ENCODE results near the gene LRP1. TPM values are rescaled to one million over a fixed set of nuclear protein-coding genes. Genes with fewer than 3 reads are reported as not detected.
A peak's percentile ranks its signal among the peaks of the same experiment; 100 is the strongest.

LRP1 gene
- 100 to 1,000 TPM; 185 to 292 (median 216) TPM for total RNA-seq

- ATAC-seq: peak; percentile 83
- Histone ChIP-seq H3K4me1 (peaks cover 0 to 56% (median 7%) of the 10 kb centered on the region in 3 donors), H3K4me3 (peak within 1 kb of the TSS; percentile 88 to 91), H3K9me3 (no peaks in the 10 kb centered on the region), H3K27ac (peak within 1 kb of the TSS; percentile 98 to 100 (median 99)), H3K27me3 (no peaks in the 10 kb centered on the region), H3K36me3 (no peaks in the 10 kb centered on the region)
- TF ChIP-seq EP300 (IDR thresholded peaks at IDR 0.05): no peak
- TF ChIP-seq POLR2AphosphoS5 (IDR thresholded peaks at IDR 0.05): peak; percentile 86
- peak; percentile 74 to 79 for TF ChIP-seq POLR2A (IDR thresholded peaks at IDR 0.05)
- no peak for TF ChIP-seq CTCF (IDR thresholded peaks at IDR 0.05)
- WGBS, 2 donors (ENCODE audit: low coverage in 1 of 2): 3 to 20% methylated on average over 1 to 21 of the region's 57 CpGs
Observed at GRCh38 chr12:57127726-57128518, at the start of gene LRP1. Gene LRP1, plus strand, starts transcription at chr12:57128483. Its CDS starts 482 bp downstream, at chr12:57128965.

GRCh38 chr12:57078519-57079404, 49.5 kb upstream of the LRP1 start, which contains the start of gene NEMP1:
Gene NEMP1, minus strand, starts transcription at chr12:57078791. Its CDS starts 46 bp downstream, at chr12:57078745.
- peak; percentile 100 for ATAC-seq
- Histone ChIP-seq H3K4me1 (peaks cover 0 to 25% (median 11%) of the 10 kb centered on the region in 3 donors), H3K36me3 (peaks cover 0 to 10% of the 10 kb centered on the region in 2 donors), H3K9me3 (no peaks in the 10 kb centered on the region), H3K4me3 (peak within 1 kb of the TSS; percentile 63 to 78), H3K27ac (peak within 1 kb of the TSS; percentile 84 to 87 (median 84)), H3K27me3 (no peaks in the 10 kb centered on the region)
- 0 to 1% methylated on average over 19 to 22 of the region's 39 CpGs for whole genome bisulfite sequencing, 2 donors (ENCODE audit: low coverage in 1 of 2)
- TF ChIP-seq POLR2A (IDR thresholded peaks at IDR 0.05) (peak; percentile 28 to 43), EP300 (IDR thresholded peaks at IDR 0.05) (no peak), POLR2AphosphoS5 (IDR thresholded peaks at IDR 0.05) (peak; percentile 61)

GRCh38 chr12:57079821-57080220, 48.5 kb upstream of the LRP1 start:
- H3K36me3 ChIP-seq: peaks cover 0 to 10% of the 10 kb centered on the region in 2 donors
- no peaks in the 10 kb centered on the region for H3K27me3 ChIP-seq
- H3K27ac ChIP-seq: peak overlapping the region; percentile 76 to 87 (median 84)
- peaks cover 0 to 25% (median 11%) of the 10 kb centered on the region in 3 donors for H3K4me1 ChIP-seq
- TF ChIP-seq EP300 (IDR thresholded peaks at IDR 0.05): no peak
- TF ChIP-seq POLR2AphosphoS5 (IDR thresholded peaks at IDR 0.05): no peak
- no peak for TF ChIP-seq CTCF (IDR thresholded peaks at IDR 0.05)
- no peak for TF ChIP-seq POLR2A (IDR thresholded peaks at IDR 0.05)
- no peak overlapping the region for H3K4me3 ChIP-seq
- no peak for ATAC-seq
- no peaks in the 10 kb centered on the region for H3K9me3 ChIP-seq
- WGBS, 2 donors (ENCODE audit: low coverage in 1 of 2): 67 to 88% methylated on average over 1 of the region's 1 CpG

GRCh38 chr12:57080855-57081254, 47.4 kb upstream of the LRP1 start:
- no peaks in the 10 kb centered on the region for H3K27me3 ChIP-seq
- TF ChIP-seq POLR2A (IDR thresholded peaks at IDR 0.05) (no peak), EP300 (IDR thresholded peaks at IDR 0.05) (no peak), POLR2AphosphoS5 (IDR thresholded peaks at IDR 0.05) (no peak), CTCF (IDR thresholded peaks at IDR 0.05) (no peak)
- H3K36me3 ChIP-seq: peaks cover 0 to 7% of the 10 kb centered on the region in 2 donors
- no peak for ATAC-seq
- no peaks in the 10 kb centered on the region for H3K9me3 ChIP-seq
- H3K27ac ChIP-seq: peak overlapping the region in 1 of 4 donors; percentile 84
- peaks cover 0 to 32% (median 11%) of the 10 kb centered on the region in 3 donors for H3K4me1 ChIP-seq
- WGBS, 2 donors (ENCODE audit: low coverage in 1 of 2): 100% methylated on average over 1 of the region's 1 CpG; no CpG with 5 or more reads in 1 of the 2 donors
- H3K4me3 ChIP-seq: no peak overlapping the region

- H3K9me3 ChIP-seq: no peaks in the 10 kb centered on the region
- whole genome bisulfite sequencing, 2 donors (ENCODE audit: low coverage in 1 of 2): 5 to 6% methylated on average over 12 of the region's 12 CpGs
- H3K27me3 ChIP-seq: no peaks in the 10 kb centered on the region
- peak overlapping the region; percentile 91 to 100 (median 100) for H3K27ac ChIP-seq
- H3K4me1 ChIP-seq: peaks cover 0 to 36% (median 9%) of the 10 kb centered on the region in 3 donors
- H3K36me3 ChIP-seq: peaks cover 0 to 2% of the 10 kb centered on the region in 2 donors
- no peak for ATAC-seq
- no peak for TF ChIP-seq EP300 (IDR thresholded peaks at IDR 0.05)
- TF ChIP-seq POLR2AphosphoS5 (IDR thresholded peaks at IDR 0.05): peak; percentile 33
- no peak for TF ChIP-seq CTCF (IDR thresholded peaks at IDR 0.05)
- no peak for TF ChIP-seq POLR2A (IDR thresholded peaks at IDR 0.05)
- H3K4me3 ChIP-seq: peak overlapping the region; percentile 77 to 95
Observed at GRCh38 chr12:57085999-57086492, 42.2 kb upstream of the LRP1 start.

All from gastroesophageal sphincter (tissue), 4 donors.